Measurements from ENCODE around the gene MTHFD2.
"Not testable (repeated sequence)": the region's sequence is repeated elsewhere in the genome, so short reads cannot be mapped to it uniquely, and the experiment has no call there.

GRCh38 chr2:74215771-74216170 is 17.4 kb downstream of the MTHFD2 start:
- TF ChIP-seq RXRA (IDR thresholded peaks at IDR 0.05; ENCODE audit: insufficient read depth, low read depth, low read length); GTF2F1 (IDR thresholded peaks at IDR 0.05; ENCODE audit: borderline replicate concordance, low read depth, low read length); POLR2A (IDR thresholded peaks at IDR 0.05; ENCODE audit: control extremely low read depth in 1 of 2, low read depth in 2 of 2, low read length in 2 of 2); ZNF274 (IDR thresholded peaks at IDR 0.05; ENCODE audit: borderline replicate concordance, extremely low read depth, low read length); CTCF (IDR thresholded peaks at IDR 0.05; ENCODE audit: control extremely low read depth in 1 of 3, insufficient read depth in 1 of 3, low read depth in 1 of 3, low read length in 3 of 3); MAFK (IDR thresholded peaks at IDR 0.05; ENCODE audit: low read depth, low read length); JUN (IDR thresholded peaks at IDR 0.05; ENCODE audit: low read depth, low read length); SIRT6 (IDR thresholded peaks at IDR 0.05; ENCODE audit: low read length); CHD1 (IDR thresholded peaks at IDR 0.05; ENCODE audit: low read depth, low read length); EZH2 (IDR thresholded peaks at IDR 0.05; ENCODE audit: low read depth, low read length, severe bottlenecking); TCF12 (IDR thresholded peaks at IDR 0.05; ENCODE audit: low read depth, low read length): not testable (repeated sequence)
- peak; percentile 54; the same call in 1 of the 2 replicates for TF ChIP-seq POLR2AphosphoS5 (IDR thresholded peaks at IDR 0.05; ENCODE audit: low read depth, low read length)
- TF ChIP-seq, protein P1, sequence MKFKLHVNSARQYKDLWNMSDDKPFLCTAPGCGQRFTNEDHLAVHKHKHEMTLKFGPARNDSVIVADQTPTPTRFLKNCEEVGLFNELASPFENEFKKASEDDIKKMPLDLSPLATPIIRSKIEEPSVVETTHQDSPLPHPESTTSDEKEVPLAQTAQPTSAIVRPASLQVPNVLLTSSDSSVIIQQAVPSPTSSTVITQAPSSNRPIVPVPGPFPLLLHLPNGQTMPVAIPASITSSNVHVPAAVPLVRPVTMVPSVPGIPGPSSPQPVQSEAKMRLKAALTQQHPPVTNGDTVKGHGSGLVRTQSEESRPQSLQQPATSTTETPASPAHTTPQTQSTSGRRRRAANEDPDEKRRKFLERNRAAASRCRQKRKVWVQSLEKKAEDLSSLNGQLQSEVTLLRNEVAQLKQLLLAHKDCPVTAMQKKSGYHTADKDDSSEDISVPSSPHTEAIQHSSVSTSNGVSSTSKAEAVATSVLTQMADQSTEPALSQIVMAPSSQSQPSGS (IDR thresholded peaks at IDR 0.05; ENCODE audit: low read length): not testable (repeated sequence)
